WERI-Rb-1 (cell line): ENCODE measurements around the gene MGAT3.
"Not testable (repeated sequence)": the region's sequence is repeated elsewhere in the genome, so short reads cannot be mapped to it uniquely, and the experiment has no call there.

Experiments
- DNase-seq: peaks from one replicate; pipeline ENCODE4 v3.0.0-alpha.2; 2020
- H3K27ac ChIP-seq: fragments of 250-450 bp; sonication (Bioruptor Pico); 2 replicates; pipeline ENCODE4 v1.5.1; 2020; ENCODE audit warnings: mild to moderate bottlenecking, moderate library complexity
- H3K27me3 ChIP-seq: fragments of 250-450 bp; sonication (Bioruptor Pico); 2 replicates; pipeline ENCODE4 v1.5.1; 2021; ENCODE audit warnings: mild to moderate bottlenecking, low read depth, moderate library complexity; ENCODE audit not compliant: insufficient read depth, severe bottlenecking
- H3K36me3 ChIP-seq: fragments of 250-450 bp; sonication (Bioruptor Pico); 2 replicates; pipeline ENCODE4 v1.5.1; 2020; ENCODE audit warnings: mild to moderate bottlenecking, moderate library complexity
- H3K4me3 ChIP-seq: 2 replicates; pipeline ENCODE4 v1.5.1; 2011; ENCODE audit warnings: low read depth, mild to moderate bottlenecking, control low read depth, low read length
- H3K9me3 ChIP-seq: fragments of 250-450 bp; sonication (Bioruptor Pico); 2 replicates; pipeline ENCODE4 v1.5.1; 2021; ENCODE audit warnings: mild to moderate bottlenecking, moderate library complexity; ENCODE audit not compliant: severe bottlenecking
- CTCF ChIP-seq: IDR thresholded peaks from 2 replicates; pipeline ENCODE4 v1.5.1; 2011; ENCODE audit warnings: low read depth, mild to moderate bottlenecking, control low read depth, inconsistent platforms, low read length

MGAT3 gene

GRCh38 chr22:39456522-39457197 is at the start of gene MGAT3:
TSS of gene MGAT3 (plus strand) at chr22:39457012. CDS start at chr22:39487348, 30,336 bp downstream.
- peak within 1 kb of the TSS; percentile 76 for H3K27ac ChIP-seq
- peak within 1 kb of the TSS; percentile 68 for H3K4me3 ChIP-seq
- TF ChIP-seq CTCF, result no peak
- peak; percentile 20 for DNase-seq
- H3K9me3 ChIP-seq, result no peaks in the 10 kb centered on the region
- H3K36me3 ChIP-seq, result no peaks in the 10 kb centered on the region
- no peaks in the 10 kb centered on the region for H3K27me3 ChIP-seq

- no peak overlapping the region for H3K27ac ChIP-seq
- no peak for DNase-seq
- no peak overlapping the region for H3K4me3 ChIP-seq
- no peaks in the 10 kb centered on the region for H3K36me3 ChIP-seq
- TF ChIP-seq CTCF, result no peak
- no peaks in the 10 kb centered on the region for H3K27me3 ChIP-seq
- no peaks in the 10 kb centered on the region for H3K9me3 ChIP-seq
Measured at GRCh38 chr22:39408173-39408572, 48.6 kb upstream of the MGAT3 start.

GRCh38 chr22:39408807-39409206 is 48.0 kb upstream of the MGAT3 start:
- Histone ChIP-seq H3K27me3 (no peaks in the 10 kb centered on the region), H3K36me3 (no peaks in the 10 kb centered on the region), H3K9me3 (no peaks in the 10 kb centered on the region), H3K4me3 (no peak overlapping the region), H3K27ac (no peak overlapping the region)
- DNase-seq, result no peak
- no peak for TF ChIP-seq CTCF

- H3K4me3 ChIP-seq, result no peak overlapping the region
- H3K27me3 ChIP-seq, result no peaks in the 10 kb centered on the region
- no peaks in the 10 kb centered on the region for H3K9me3 ChIP-seq
- DNase-seq, result no peak
- TF ChIP-seq CTCF, result no peak
- no peak overlapping the region for H3K27ac ChIP-seq
- no peaks in the 10 kb centered on the region for H3K36me3 ChIP-seq
Measured at GRCh38 chr22:39409516-39410029, 47.2 kb upstream of the MGAT3 start.

GRCh38 chr22:39410264-39410663 is 46.5 kb upstream of the MGAT3 start:
- H3K9me3 ChIP-seq, result no peaks in the 10 kb centered on the region
- H3K4me3 ChIP-seq, result no peak overlapping the region
- no peaks in the 10 kb centered on the region for H3K36me3 ChIP-seq
- DNase-seq, result no peak
- no peak overlapping the region for H3K27ac ChIP-seq
- no peak for TF ChIP-seq CTCF
- no peaks in the 10 kb centered on the region for H3K27me3 ChIP-seq

- not testable (repeated sequence) for H3K4me3 ChIP-seq, H3K36me3 ChIP-seq, H3K27ac ChIP-seq, H3K27me3 ChIP-seq, H3K9me3 ChIP-seq, DNase-seq
Measured at GRCh38 chr22:39411828-39412365, 44.9 kb upstream of the MGAT3 start.

GRCh38 chr22:39413204-39413603 is 43.6 kb upstream of the MGAT3 start:
- not testable (repeated sequence) for H3K4me3 ChIP-seq, H3K27ac ChIP-seq, DNase-seq, H3K9me3 ChIP-seq, H3K27me3 ChIP-seq
- peaks cover 11% of the 10 kb centered on the region; the same call in 1 of the 2 replicates for H3K36me3 ChIP-seq
